Muscle layer of duodenum (tissue), 2 donors: ENCODE data around the gene NOL4L.
"Not testable (repeated sequence)": the region's sequence is repeated elsewhere in the genome, so short reads cannot be mapped to it uniquely, and the experiment has no call there.

ENCODE experiments used
- H3K27ac ChIP-seq: one replicate; pipeline ENCODE4 v1.7.0; 2013; ENCODE audit warnings: mild to moderate bottlenecking, low read length
- H3K27me3 ChIP-seq: one replicate; pipeline ENCODE4 v1.7.0; 2013; ENCODE audit warnings: low read depth, mild to moderate bottlenecking, control low read depth, low read length
- H3K36me3 ChIP-seq, 2 donors: one replicate each; pipeline ENCODE4 v1.7.0; 2013; ENCODE audit warnings: low read length in 2 of 2, control low read depth in 1 of 2, mild to moderate bottlenecking in 1 of 2; ENCODE audit not compliant: insufficient read depth in 2 of 2, control insufficient read depth in 1 of 2
- H3K4me1 ChIP-seq, 2 donors: one replicate each; pipeline ENCODE4 v1.7.0; 2013; ENCODE audit warnings: low read length in 2 of 2, mild to moderate bottlenecking in 2 of 2, control low read depth in 1 of 2, moderate library complexity in 1 of 2; ENCODE audit not compliant: insufficient read depth in 2 of 2, control insufficient read depth in 1 of 2
- H3K4me3 ChIP-seq, 2 donors: one replicate each; pipeline ENCODE4 v1.7.0; 2013; ENCODE audit warnings: low read length in 2 of 2, low read depth in 1 of 2, mild to moderate bottlenecking in 1 of 2
- H3K9me3 ChIP-seq, 2 donors: one replicate each; pipeline ENCODE4 v1.7.0; 2013; ENCODE audit warnings: low read length in 2 of 2, control low read depth in 1 of 2, mild to moderate bottlenecking in 1 of 2; ENCODE audit not compliant: control insufficient read depth in 1 of 2
- donor health status: healthy.

The NOL4L gene

DNA sequence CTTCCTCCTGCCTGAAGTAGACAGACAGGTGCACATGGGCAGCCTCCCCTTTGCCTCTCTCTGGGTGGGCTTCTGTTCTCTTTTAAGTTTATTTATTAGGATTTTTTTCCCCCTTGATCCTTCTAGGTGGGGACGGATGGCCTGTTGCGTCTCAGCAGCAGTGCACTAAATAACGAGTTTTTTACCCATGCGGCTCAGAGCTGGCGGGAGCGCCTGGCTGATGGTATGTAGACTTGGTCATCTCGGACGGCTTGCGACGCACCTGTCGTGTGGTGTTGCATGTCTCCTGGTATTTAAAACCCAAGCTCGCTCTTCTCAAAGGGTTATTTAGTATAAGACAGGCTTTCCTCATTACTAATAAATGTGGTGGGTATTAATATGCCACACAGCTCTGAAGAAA is 153.7 kb downstream of the NOL4L start:
- H3K27me3 ChIP-seq: no peaks in the 10 kb centered on the region
- no peaks in the 10 kb centered on the region for H3K4me1 ChIP-seq
- H3K27ac ChIP-seq: no peak overlapping the region
- H3K4me3 ChIP-seq: no peak overlapping the region
- H3K36me3 ChIP-seq: peaks cover 77 to 85% of the 10 kb centered on the region in 2 donors
- H3K9me3 ChIP-seq: no peaks in the 10 kb centered on the region

DNA sequence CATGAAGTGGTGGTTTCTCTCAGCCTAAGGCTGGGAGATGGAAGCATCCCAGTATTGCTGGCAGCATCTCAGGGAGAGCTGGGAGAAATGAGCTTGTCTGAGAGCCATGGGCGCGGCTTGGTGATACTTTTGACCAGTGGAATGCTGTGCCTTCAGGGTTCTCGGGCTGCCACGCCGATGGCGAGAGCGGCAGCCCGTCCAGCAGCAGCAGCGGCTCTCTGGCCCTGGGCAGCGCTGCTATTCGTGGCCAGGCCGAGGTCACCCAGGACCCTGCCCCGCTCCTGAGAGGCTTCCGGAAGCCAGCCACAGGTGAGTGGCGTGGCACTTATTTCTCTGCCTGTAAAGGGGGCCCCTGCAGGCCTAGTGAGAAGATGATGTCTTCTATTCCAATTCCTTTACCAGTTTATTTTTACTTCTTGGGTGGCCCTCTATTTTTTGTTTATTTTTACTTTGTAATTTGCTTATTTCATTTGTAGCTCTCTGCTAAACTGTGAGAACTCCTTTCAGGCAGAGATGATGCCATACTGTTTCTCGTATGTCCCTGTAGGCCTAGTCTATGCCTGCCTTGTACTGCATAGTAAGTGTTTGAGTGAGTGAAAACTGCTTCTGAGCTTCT is 155.3 kb downstream of the NOL4L start:
- Histone ChIP-seq H3K27me3 (no peaks in the 10 kb centered on the region), H3K36me3 (peaks cover 61 to 69% of the 10 kb centered on the region in 2 donors)

GRCh38 chr20:32429343-32429742 is 155.8 kb downstream of the NOL4L start:
- no peaks in the 10 kb centered on the region for H3K9me3 ChIP-seq
- peaks cover 59 to 64% of the 10 kb centered on the region in 2 donors for H3K36me3 ChIP-seq

More for the DNA sequence above, 155.3 kb downstream of the NOL4L start:
- no peak overlapping the region for H3K27ac ChIP-seq
- no peaks in the 10 kb centered on the region for H3K9me3 ChIP-seq
- no peaks in the 10 kb centered on the region for H3K4me1 ChIP-seq
- no peak overlapping the region for H3K4me3 ChIP-seq

GRCh38 chr20:32427996-32428395 is 157.1 kb downstream of the NOL4L start:
- Histone ChIP-seq H3K27me3 (no peaks in the 10 kb centered on the region), H3K9me3 (no peaks in the 10 kb centered on the region), H3K4me1 (no peaks in the 10 kb centered on the region), H3K27ac (no peak overlapping the region), H3K4me3 (no peak overlapping the region), H3K36me3 (peaks cover 45 to 51% of the 10 kb centered on the region in 2 donors)

More at GRCh38 chr20:32429343-32429742, 155.8 kb downstream of the NOL4L start:
- Histone ChIP-seq H3K4me3 (no peak overlapping the region), H3K4me1 (no peaks in the 10 kb centered on the region), H3K27me3 (no peaks in the 10 kb centered on the region), H3K27ac (no peak overlapping the region)

DNA sequence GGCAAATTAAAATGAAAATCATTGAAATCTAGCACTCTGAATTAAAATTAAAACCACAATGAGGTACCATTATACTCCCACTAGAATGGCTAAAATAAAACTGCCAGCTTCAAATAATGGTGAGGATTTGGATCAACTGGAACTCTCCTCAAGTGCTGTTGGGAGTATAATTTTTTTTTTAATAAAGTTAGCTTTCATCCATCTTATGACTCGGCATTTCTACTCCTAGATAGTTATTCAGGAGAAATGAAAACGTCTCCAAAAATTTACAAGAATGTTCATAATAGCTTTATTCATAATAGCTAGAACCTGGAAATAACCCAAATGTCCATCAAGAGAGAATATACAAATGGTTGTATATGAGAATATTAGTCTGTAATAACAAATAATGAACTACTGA is 163.8 kb downstream of the NOL4L start:
- no peaks in the 10 kb centered on the region for H3K36me3 ChIP-seq

DNA sequence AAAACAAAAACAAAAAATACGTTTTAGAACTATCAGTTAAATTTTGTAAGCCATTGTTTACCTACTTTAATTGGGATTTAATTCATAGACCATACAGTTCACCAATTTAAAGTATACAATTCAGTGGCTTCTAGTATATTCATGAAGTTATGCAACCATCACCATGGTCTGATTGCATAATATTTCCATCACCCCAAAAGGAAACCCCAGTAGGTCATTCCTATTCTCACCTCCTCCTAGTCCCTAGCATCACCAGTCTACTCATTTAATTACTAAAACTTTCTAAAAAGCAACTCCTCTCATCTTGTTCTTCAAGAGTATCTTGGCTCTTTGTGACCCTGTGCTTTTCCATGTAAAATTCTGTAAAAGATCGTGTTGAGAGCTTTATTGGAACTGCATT is 166.8 kb downstream of the NOL4L start:
- no peaks in the 10 kb centered on the region for H3K9me3 ChIP-seq
- peaks cover 0 to 14% of the 10 kb centered on the region in 2 donors for H3K4me1 ChIP-seq
- no peak overlapping the region for H3K4me3 ChIP-seq
- no peak overlapping the region for H3K27ac ChIP-seq
- H3K27me3 ChIP-seq: no peaks in the 10 kb centered on the region
- H3K36me3 ChIP-seq: no peaks in the 10 kb centered on the region

More for the DNA sequence above, 163.8 kb downstream of the NOL4L start:
- Histone ChIP-seq H3K27me3 (no peaks in the 10 kb centered on the region), H3K4me3 (no peak overlapping the region), H3K27ac (no peak overlapping the region), H3K9me3 (no peaks in the 10 kb centered on the region), H3K4me1 (peaks cover 0 to 9% of the 10 kb centered on the region in 2 donors)

DNA sequence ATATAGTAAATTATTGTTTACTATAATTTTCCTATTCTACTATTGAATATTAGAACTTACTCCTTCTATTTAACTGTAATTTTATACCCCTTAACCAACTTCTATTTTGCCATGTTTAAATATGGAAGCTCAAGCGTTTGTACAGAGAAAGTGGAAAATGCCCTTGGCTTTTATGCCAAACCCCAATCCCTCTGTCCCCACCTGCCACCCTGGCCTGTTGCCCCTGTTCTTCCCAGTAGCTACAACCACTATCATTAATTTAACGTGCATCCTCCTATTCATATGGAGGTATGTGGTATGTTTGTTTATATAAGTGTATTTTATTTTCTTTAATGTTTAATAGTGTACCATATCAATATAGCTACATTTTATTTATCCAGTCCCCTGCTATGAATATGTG is 168.9 kb downstream of the NOL4L start:
- H3K4me3 ChIP-seq: no peak overlapping the region
- no peak overlapping the region for H3K27ac ChIP-seq
- peaks cover 0 to 14% of the 10 kb centered on the region in 2 donors for H3K4me1 ChIP-seq
- H3K9me3 ChIP-seq: no peaks in the 10 kb centered on the region
- no peaks in the 10 kb centered on the region for H3K27me3 ChIP-seq
- no peaks in the 10 kb centered on the region for H3K36me3 ChIP-seq

DNA sequence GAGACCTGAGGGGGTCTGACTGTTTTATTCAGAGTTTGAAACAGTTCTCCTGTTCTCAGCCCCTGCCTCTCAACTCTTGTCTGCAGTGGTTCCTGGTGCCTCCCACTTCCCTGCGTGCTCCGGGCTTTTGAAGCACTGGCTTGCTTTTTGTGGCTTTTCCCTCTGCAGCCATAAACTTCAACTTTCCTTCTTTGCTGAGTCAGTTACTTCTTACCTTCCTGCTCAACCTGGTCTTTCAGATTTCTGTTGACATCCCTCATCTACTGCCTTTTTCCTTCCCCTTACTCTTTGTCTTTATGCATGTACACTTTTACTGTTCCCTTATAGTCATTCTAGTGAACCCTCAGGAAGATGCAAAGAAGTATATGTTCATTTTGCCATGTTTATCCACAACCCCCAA is 169.6 kb downstream of the NOL4L start:
- Histone ChIP-seq H3K27ac (no peak overlapping the region), H3K9me3 (no peaks in the 10 kb centered on the region), H3K36me3 (no peaks in the 10 kb centered on the region), H3K4me1 (peaks cover 0 to 10% of the 10 kb centered on the region in 2 donors), H3K4me3 (no peak overlapping the region), H3K27me3 (no peaks in the 10 kb centered on the region)

GRCh38 chr20:32411955-32412706 is 173.0 kb downstream of the NOL4L start:
- Histone ChIP-seq H3K27ac (no peak overlapping the region), H3K36me3 (peaks cover 0 to 4% of the 10 kb centered on the region in 2 donors), H3K4me1 (peaks cover 0 to 8% of the 10 kb centered on the region in 2 donors), H3K27me3 (no peaks in the 10 kb centered on the region), H3K9me3 (no peaks in the 10 kb centered on the region), H3K4me3 (no peak overlapping the region)

- not testable (repeated sequence) for H3K4me1 ChIP-seq, H3K27ac ChIP-seq, H3K9me3 ChIP-seq, H3K36me3 ChIP-seq, H3K27me3 ChIP-seq, H3K4me3 ChIP-seq
Observed at GRCh38 chr20:32407131-32407750, 177.9 kb downstream of the NOL4L start.

GRCh38 chr20:32406701-32407100 is 178.4 kb downstream of the NOL4L start:
- Histone ChIP-seq H3K4me1 (no peaks in the 10 kb centered on the region), H3K9me3 (no peaks in the 10 kb centered on the region)

More at GRCh38 chr20:32406701-32407100, 178.4 kb downstream of the NOL4L start:
- peaks cover 0 to 4% of the 10 kb centered on the region in 2 donors for H3K36me3 ChIP-seq
- H3K27ac ChIP-seq: no peak overlapping the region
- no peak overlapping the region for H3K4me3 ChIP-seq
- H3K27me3 ChIP-seq: no peaks in the 10 kb centered on the region
